K562 (cell line): ENCODE results near the gene ASCC1. TPM values are rescaled to one million over a fixed set of nuclear protein-coding genes. Genes with fewer than 3 reads are reported as not detected.

ENCODE experiments used
- MGA ChIP-seq: fragments of 450-650 bp; IDR thresholded peaks from 2 replicates; pipeline ENCODE4 v1.6.1; 2016; ENCODE audit warnings: mild to moderate bottlenecking, moderate library complexity
- TSC22D4 ChIP-seq: fragments of 450-650 bp; IDR thresholded peaks from 2 replicates; pipeline ENCODE4 v1.6.1; 2016; ENCODE audit warnings: missing genetic modification characterization, missing biosample characterization, control low read depth
- polyA plus RNA-seq, 8 experiments: library from polyadenylated mRNA; depleted of rRNA in 4 of 8; stranded (reverse) in 5 of 8; unstranded in 3 of 8; fragments of >200 nt; fragmentation: Nextera tagmentation in 2 of 8; fragmentation: Illumina TruSeq in 1 of 8; extraction: Ambion mirVana in 2 of 8; extraction: Trizol in 1 of 8; gene quantifications; 2 replicates each; pipeline versions ENCODE4 v1.2.1 to v1.2.3, GENCODE V29; 2011 to 2014; ENCODE audit warnings: inconsistent platforms in 1 of 8, missing spikeins in 1 of 8
- total RNA-seq, 7 experiments: library from RNA; depleted of rRNA in 6 of 7; stranded (reverse); fragments of >200 nt in 6 of 7; fragmentation: Illumina TruSeq in 2 of 7; extraction: Trizol in 2 of 7; gene quantifications; 2 replicates each; pipeline versions ENCODE4 v1.2.1 to v1.2.3, GENCODE V29; 2011 to 2021; ENCODE audit warnings: low replicate concordance in 1 of 7

Gene ASCC1
- total and polyA plus RNA-seq, 9 of the 15 experiments (the other 6 are each of a cell fraction or from before 2014, with no cell fraction given): 31.7 to 73.3 (median 52.8) TPM

- TF ChIP-seq MGA: no peak
- no peak for TF ChIP-seq TSC22D4 (tag)
Measured at GRCh38 chr10:72228318-72228751, 12.3 kb upstream of the ASCC1 start (continued).
